K562 (cell line): ENCODE measurements around the gene ACSS1. TPM values are rescaled to one million over a fixed set of nuclear protein-coding genes. Genes with fewer than 3 reads are reported as not detected.

ENCODE experiments used
- ATAC-seq: fragments of 200-7000 bp; cut with Tn5 transposase; 3 replicates; pipeline ENCODE4 v1.9.1; 2020; ENCODE audit warnings: moderate library complexity
- BruUV-seq: library from RNA; stranded (reverse); fragments of 400-500 nt; replicated peaks from 2 replicates; lab custom pipeline; 2021; lab: Mats Ljungman, UMichigan
- CTCF ChIA-PET: fragments of 300-600 bp; formaldehyde crosslinking; extraction: SDS; loops from one replicate; lab custom pipeline; 2021; ENCODE audit warnings: low intra/inter-chr PET ratio; lab: Yijun Ruan, JAX
- POLR2A ChIA-PET: fragments of 300-600, 350-650 bp; sonication (Branson Sonifier 250); formaldehyde crosslinking; extraction: SDS; loops from one replicate; lab custom pipeline; 2021; ENCODE audit warnings: antibody characterized with exemption, inconsistent platforms; lab: Yijun Ruan, JAX
- DNase-seq, 4 experiments: peaks; one replicate each; pipeline versions ENCODE4 v3.0.0 to v3.0.0-alpha.2; 2011 to 2018; ENCODE audit warnings: low spot score in 3 of 4, mixed read lengths in 3 of 4; ENCODE audit errors: extremely low read depth in 1 of 4
- FAIRE-seq: peaks from 2 replicates; lab custom pipeline; 2011; peaks lifted over from hg19 to GRCh38; lab: Jason Lieb, UNC
- H2AFZ ChIP-seq: 2 replicates; pipeline ENCODE4 v1.6.0; 2011; ENCODE audit warnings: low read depth, low read length, control low read depth, inconsistent platforms
- H3K27ac ChIP-seq: fragments of 200-600 bp; 3 replicates; pipeline ENCODE4 v1.8.0; 2011; ENCODE audit warnings: low read depth, mild to moderate bottlenecking, control low read depth, inconsistent platforms, low read length, moderate library complexity, mixed read lengths; ENCODE audit errors: extremely low read depth
- H3K27me3 ChIP-seq, 2 experiments: fragments of 300-600 bp in 1 of 2; 2 replicates in 1 of 2; 3 replicates in 1 of 2; pipeline versions ENCODE4 v1.6.0 to v1.8.0; 2011; ENCODE audit warnings: inconsistent platforms in 2 of 2, low read length in 2 of 2, mild to moderate bottlenecking in 1 of 2, mixed read lengths in 1 of 2, moderate library complexity in 1 of 2; ENCODE audit not compliant: control insufficient read depth in 2 of 2, insufficient read depth in 2 of 2
- H3K36me3 ChIP-seq: fragments of 300-600 bp; 3 replicates; pipeline ENCODE4 v1.8.0; 2011; ENCODE audit warnings: mild to moderate bottlenecking, low read length, inconsistent platforms; ENCODE audit not compliant: control insufficient read depth, insufficient read depth
- H3K4me1 ChIP-seq, 2 experiments: fragments of 200-600 bp in 1 of 2; replicated peaks in 1 of 2; 2 replicates in 1 of 2; 3 replicates in 1 of 2; pipeline versions ENCODE4 v1.5.1 to v1.8.0; 2011; ENCODE audit warnings: inconsistent platforms in 2 of 2, low read length in 2 of 2, mild to moderate bottlenecking in 1 of 2, mixed read lengths in 1 of 2, moderate library complexity in 1 of 2; ENCODE audit not compliant: control insufficient read depth in 2 of 2, insufficient read depth in 2 of 2
- H3K4me2 ChIP-seq: 2 replicates; pipeline ENCODE4 v1.6.1; 2011; ENCODE audit warnings: low read length, control low read depth, inconsistent platforms, mixed read lengths; ENCODE audit not compliant: insufficient read depth
- H3K4me3 ChIP-seq: fragments of 200-600 bp; sonication (generic), shearing (Covaris generic); 2 replicates; pipeline ENCODE4 v1.5.1; 2016; ENCODE audit warnings: control low read depth, inconsistent platforms
- H3K79me2 ChIP-seq: fragments of 200-600 bp; 3 replicates; pipeline ENCODE4 v1.8.0; 2011; ENCODE audit warnings: low read length, inconsistent platforms; ENCODE audit not compliant: control insufficient read depth, insufficient read depth
- H3K9ac ChIP-seq, 2 experiments: 2 replicates each; pipeline versions ENCODE4 v1.6.0 to v1.6.1; 2011; ENCODE audit warnings: low read depth in 2 of 2, low read length in 2 of 2, control low read depth in 1 of 2, inconsistent platforms in 1 of 2, mild to moderate bottlenecking in 1 of 2, mixed read lengths in 1 of 2; ENCODE audit not compliant: insufficient read depth in 1 of 2
- H3K9me1 ChIP-seq: one replicate; pipeline ENCODE4 v1.6.0; 2011; ENCODE audit warnings: inconsistent platforms, mild to moderate bottlenecking, low read length, moderate library complexity; ENCODE audit not compliant: control insufficient read depth, insufficient read depth
- H3K9me3 ChIP-seq: replicated peaks from 2 replicates; pipeline ENCODE4 v1.5.1; 2011; ENCODE audit warnings: low read depth, low read length, inconsistent platforms; ENCODE audit not compliant: control insufficient read depth, insufficient read depth
- H4K20me1 ChIP-seq: replicated peaks from 2 replicates; pipeline ENCODE4 v1.6.1; 2011; ENCODE audit warnings: low read length, inconsistent platforms, mixed read lengths; ENCODE audit not compliant: control insufficient read depth, insufficient read depth
- ARHGAP35 ChIP-seq: fragments of 450-650 bp; IDR thresholded peaks from 2 replicates; pipeline ENCODE4 v1.6.1; 2018; ENCODE audit not compliant: partially characterized antibody
- CBX5 ChIP-seq: IDR thresholded peaks from 2 replicates; pipeline ENCODE4 v1.6.1; 2014; ENCODE audit warnings: low read depth, borderline replicate concordance
- KLF16 ChIP-seq: IDR thresholded peaks from 2 replicates; pipeline ENCODE4 v1.6.1; 2016; ENCODE audit warnings: antibody characterized with exemption
- MCM5 ChIP-seq: fragments of 450-650 bp; IDR thresholded peaks from 2 replicates; pipeline ENCODE4 v1.6.1; 2016; ENCODE audit warnings: low read depth
- MYNN ChIP-seq, 2 experiments: sonication (generic); formaldehyde crosslinking in 1 of 2; IDR thresholded peaks; 2 replicates each; pipeline versions ENCODE4 v1.5.0 to v1.6.1; 2016 to 2020; ENCODE audit warnings: antibody characterized with exemption in 1 of 2, missing genetic modification reagents in 1 of 2
- NFE2L1 ChIP-seq: fragments of 450-650 bp; IDR thresholded peaks from 2 replicates; pipeline ENCODE4 v1.6.1; 2016; ENCODE audit warnings: missing genetic modification characterization, low read depth, mild to moderate bottlenecking, missing compliant biosample characterization, moderate library complexity, borderline replicate concordance
- PHF20 ChIP-seq: fragments of 450-650 bp; IDR thresholded peaks from 2 replicates; pipeline ENCODE4 v1.6.1; 2018; ENCODE audit not compliant: partially characterized antibody
- SMAD3 ChIP-seq: fragments of 450-650 bp; formaldehyde crosslinking; conservative IDR thresholded peaks from 2 replicates; pipeline ENCODE4 v1.4.0; 2020; ENCODE audit warnings: mild to moderate bottlenecking
- SMARCB1 ChIP-seq: IDR thresholded peaks from 2 replicates; pipeline ENCODE4 v1.6.1; 2011; ENCODE audit warnings: improper control_type of control experiment, low read depth; ENCODE audit not compliant: insufficient read length
- TBP ChIP-seq: optimal IDR thresholded peaks from 2 replicates; pipeline ENCODE3; 2011; ENCODE audit warnings: low read depth, low read length, improper control_type of control experiment
- ZBTB49 ChIP-seq: sonication (generic); formaldehyde crosslinking; IDR thresholded peaks from 2 replicates; pipeline ENCODE4 v1.8.0; 2022; ENCODE audit warnings: missing genetic modification reagents, mild to moderate bottlenecking, borderline replicate concordance
- ZNF277 ChIP-seq: fragments of 250-450 bp; sonication (Bioruptor Pico); IDR thresholded peaks from 2 replicates; pipeline ENCODE4 v1.8.0; 2022; ENCODE audit warnings: inconsistent platforms, mild to moderate bottlenecking, moderate library complexity, borderline replicate concordance
- ZNF609 ChIP-seq: sonication (generic); formaldehyde crosslinking; IDR thresholded peaks from 2 replicates; pipeline ENCODE4 v1.8.1; 2023; ENCODE audit warnings: missing genetic modification reagents, mild to moderate bottlenecking, borderline replicate concordance
- WGBS: fragments of 100-300 bp; shearing (Covaris generic); methylation state at CpG from one replicate; pipeline ENCODE4 v1.1.6; 2016; ENCODE audit warnings: low coverage, mixed read lengths; ENCODE audit not compliant: insufficient coverage; ENCODE audit errors: missing lambda C conversion rate; 5-methylcytosine and 5-hydroxymethylcytosine counted together
- in situ Hi-C: fragments of 300-500 bp; cut with MboI; formaldehyde crosslinking; loops from 4 replicates; pipeline ENCODE4 v1.15.0; 2018; ENCODE audit warnings: inconsistent platforms, mixed read lengths
- intact Hi-C: fragments of 100-400 bp; cut with micrococcal nuclease; formaldehyde crosslinking; loops from 2 replicates; pipeline ENCODE4 v1.14.2; 2022
- polyA plus RNA-seq, 8 experiments: library from polyadenylated mRNA; depleted of rRNA in 4 of 8; stranded (reverse) in 5 of 8; unstranded in 3 of 8; fragments of >200 nt; fragmentation: Nextera tagmentation in 2 of 8; fragmentation: Illumina TruSeq in 1 of 8; extraction: Ambion mirVana in 2 of 8; extraction: Trizol in 1 of 8; gene quantifications; 2 replicates each; pipeline versions ENCODE4 v1.2.1 to v1.2.3, GENCODE V29; 2011 to 2014; ENCODE audit warnings: inconsistent platforms in 1 of 8, missing spikeins in 1 of 8
- total RNA-seq, 7 experiments: library from RNA; depleted of rRNA in 6 of 7; stranded (reverse); fragments of >200 nt in 6 of 7; fragmentation: Illumina TruSeq in 2 of 7; extraction: Trizol in 2 of 7; gene quantifications; 2 replicates each; pipeline versions ENCODE4 v1.2.1 to v1.2.3, GENCODE V29; 2011 to 2021; ENCODE audit warnings: low replicate concordance in 1 of 7

The ACSS1 gene
- total and polyA plus RNA-seq, 9 of the 15 experiments (the other 6 are each of a cell fraction or from before 2014, with no cell fraction given) = 0.07 to 2.1 (median 0.27) TPM; not detected in 3

GRCh38 chr20:25061821-25062530 lies 4.0 kb upstream of the ACSS1 start:
- H3K4me3 ChIP-seq = no peak overlapping the region
- no peaks in the 10 kb centered on the region for H3K36me3 ChIP-seq
- H3K4me2 ChIP-seq = no peak overlapping the region
- 2% methylated on average over 12 of the region's 15 CpGs for WGBS
- ChIA-PET POLR2A (no interaction called here), CTCF (no interaction called here)
- no peaks in the 10 kb centered on the region for H3K9me3 ChIP-seq
- peaks cover 0 to 18% of the 10 kb centered on the region in 2 experiments; a peak in 2 of 5 replicates for H3K4me1 ChIP-seq
- H3K27me3 ChIP-seq = peaks cover 0 to 30% of the 10 kb centered on the region in 2 experiments; a peak in 4 of 5 replicates
- H4K20me1 ChIP-seq = no peaks in the 10 kb centered on the region
- no peaks in the 10 kb centered on the region for H3K9me1 ChIP-seq
- H3K27ac ChIP-seq = no peak overlapping the region
- intact Hi-C loops (no loop called here), in situ Hi-C loops (loop anchor here (5.0 kb wide), 1 partner anchor 70 kb away; the partner anchor contains the start of gene APMAP)
- ATAC-seq (no peak), FAIRE-seq (no peak), DNase-seq (no peak)
- no peak overlapping the region for H3K9ac ChIP-seq
- no peak overlapping the region for H2AFZ ChIP-seq
- H3K79me2 ChIP-seq = no peaks in the 10 kb centered on the region
- no TSS peak for BruUV-seq
- TF ChIP-seq MYNN (IDR thresholded peaks at IDR 0.05) (no peak), MYNN (CRISPR knock-in tag; IDR thresholded peaks at IDR 0.05) (no peak), ZNF609 (CRISPR knock-in tag) (no peak), CBX5 (no peak), ZBTB49 (CRISPR knock-in tag) (no peak), PHF20 (no peak), ARHGAP35 (no peak), SMARCB1 (no peak), TBP (no peak), SMAD3 (no peak), MCM5 (no peak), NFE2L1 (no peak), ZNF277 (CRISPR knock-in tag) (no peak), KLF16 (no peak)
